NB4 (cell line): ENCODE measurements around the gene CCDC18.

Experiments
- CTCF ChIP-seq: IDR thresholded peaks from one replicate; pipeline ENCODE4 v1.5.1; 2012; ENCODE audit warnings: low read depth, low read length
- MAX ChIP-seq: IDR thresholded peaks from 2 replicates; pipeline ENCODE4 v1.6.1; 2011; ENCODE audit warnings: low read depth, low read length
- MYC ChIP-seq: IDR thresholded peaks from 2 replicates; pipeline ENCODE4 v1.6.1; 2011; ENCODE audit warnings: low read depth, low read length
- POLR2A ChIP-seq: IDR thresholded peaks from 2 replicates; pipeline ENCODE4 v1.6.1; 2011; ENCODE audit warnings: mild to moderate bottlenecking; ENCODE audit not compliant: insufficient read length; ENCODE audit errors: extremely low read depth

GRCh38 chr1:93200086-93200620 is 19.6 kb downstream of the CCDC18 start:
- TF ChIP-seq CTCF = no peak
- TF ChIP-seq POLR2A = no peak
- no peak for TF ChIP-seq MYC
- TF ChIP-seq MAX = no peak
